HG02571 (cell line): ENCODE results near the gene B4GALT5.
A peak's percentile ranks its signal among the peaks of the same experiment; 100 is the strongest.
"Not testable (repeated sequence)": the region's sequence is repeated elsewhere in the genome, so short reads cannot be mapped to it uniquely, and the experiment has no call there.

ENCODE experiments used
- ATAC-seq: cut with Tn5 transposase; IDR thresholded peaks from one replicate; pipeline ENCODE4 v1.9.1; 2021; ENCODE audit warnings: mild to moderate bottlenecking, moderate library complexity; ENCODE audit not compliant: unreplicated experiment

Gene B4GALT5

DNA sequence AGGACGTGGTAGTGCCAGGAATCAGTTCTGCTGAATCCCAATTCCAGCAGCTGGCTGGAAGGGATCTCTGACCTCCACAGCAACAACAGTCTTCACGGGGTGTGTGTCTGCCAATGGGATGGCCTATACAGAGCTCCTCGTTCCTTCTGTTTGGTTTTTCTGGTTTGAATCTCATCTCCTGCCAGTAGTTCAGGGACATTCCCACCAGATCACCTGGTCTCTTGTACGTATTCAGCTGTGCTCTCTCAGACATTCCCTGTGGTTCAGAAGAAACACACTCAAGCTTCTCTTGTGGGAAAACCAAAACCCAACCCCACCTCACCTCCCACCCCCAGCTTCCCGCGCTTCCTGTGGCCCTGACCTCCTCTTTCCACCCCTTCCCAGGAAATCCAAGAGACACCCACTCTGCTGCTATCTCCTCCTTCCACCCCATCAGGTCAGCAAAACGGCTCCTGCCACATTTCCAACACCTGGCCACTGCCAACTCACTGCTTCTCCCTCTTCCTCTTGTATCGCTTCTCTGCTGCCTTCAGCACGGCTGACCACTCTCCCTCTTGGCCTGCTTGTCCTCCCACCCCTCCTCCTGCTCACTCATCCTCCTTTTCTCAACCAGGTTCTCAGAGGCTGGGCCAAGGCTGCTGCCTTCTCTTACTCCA lies 82.5 kb downstream of the B4GALT5 start:
- peak; percentile 29 for ATAC-seq

DNA sequence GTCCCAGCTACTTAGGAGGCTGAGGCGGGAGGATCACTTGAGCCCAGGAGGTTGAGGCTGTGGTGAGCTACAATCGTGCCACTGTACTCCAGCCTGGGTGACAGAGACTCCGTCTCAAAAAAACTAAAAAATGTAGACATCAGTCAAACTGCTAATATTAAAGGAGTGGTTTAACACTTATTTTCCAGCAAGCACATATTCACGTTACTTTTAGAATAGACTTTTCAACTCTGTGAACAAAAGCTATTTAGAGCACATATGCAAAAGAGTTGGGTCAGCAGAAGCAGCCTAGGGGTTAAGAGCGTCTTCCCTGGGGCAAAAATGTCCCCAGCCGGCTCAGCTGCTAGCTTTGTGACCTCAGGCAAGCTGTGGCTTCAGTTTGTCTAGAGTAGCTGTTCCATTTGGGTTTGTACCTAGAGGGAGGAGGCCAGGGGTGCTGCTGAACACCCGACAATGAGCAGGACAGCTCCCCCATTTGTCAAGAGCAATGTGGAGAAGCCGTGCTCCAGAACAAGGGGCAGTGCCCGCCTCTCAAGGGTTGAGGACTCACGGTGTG lies 83.2 kb downstream of the B4GALT5 start:
- ATAC-seq = peak; percentile 79

DNA sequence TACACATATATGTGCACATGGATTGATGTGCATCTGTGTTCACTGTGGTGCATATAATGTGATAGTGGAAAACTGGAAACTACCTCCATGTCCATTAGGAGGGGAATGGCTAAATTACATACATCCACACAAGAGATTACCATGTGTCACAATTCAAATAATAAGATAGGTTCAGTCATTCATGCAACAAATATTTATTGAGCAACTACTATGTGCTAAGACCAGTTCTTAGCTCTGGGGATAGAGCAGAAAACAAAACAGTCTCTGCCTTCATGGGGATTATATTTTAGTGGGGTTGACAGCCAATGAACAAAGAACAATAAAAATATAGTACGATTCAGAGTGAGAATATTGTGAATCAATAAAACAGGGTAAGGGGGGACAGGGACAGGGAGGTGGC lies 84.1 kb downstream of the B4GALT5 start:
- no peak for ATAC-seq

DNA sequence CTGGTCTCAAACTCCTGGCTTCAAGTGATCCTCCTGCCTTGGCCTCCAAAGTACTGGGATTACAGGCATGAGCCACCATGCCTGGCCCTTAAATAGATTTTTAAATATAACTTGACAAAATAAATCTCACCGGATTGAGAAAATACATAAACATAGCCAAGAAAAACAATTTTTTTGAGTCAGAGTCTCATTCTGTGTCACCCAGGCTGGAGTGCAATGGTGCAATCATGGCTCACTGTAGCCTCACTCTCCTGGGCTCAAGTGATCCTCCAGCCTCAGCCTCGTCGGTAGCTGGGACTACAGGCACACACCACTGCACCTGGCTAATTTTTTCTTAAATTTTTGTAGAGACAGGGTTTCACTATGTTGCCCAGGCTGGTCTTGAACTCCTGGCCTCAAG lies 85.4 kb downstream of the B4GALT5 start:
- not testable (repeated sequence) for ATAC-seq

DNA sequence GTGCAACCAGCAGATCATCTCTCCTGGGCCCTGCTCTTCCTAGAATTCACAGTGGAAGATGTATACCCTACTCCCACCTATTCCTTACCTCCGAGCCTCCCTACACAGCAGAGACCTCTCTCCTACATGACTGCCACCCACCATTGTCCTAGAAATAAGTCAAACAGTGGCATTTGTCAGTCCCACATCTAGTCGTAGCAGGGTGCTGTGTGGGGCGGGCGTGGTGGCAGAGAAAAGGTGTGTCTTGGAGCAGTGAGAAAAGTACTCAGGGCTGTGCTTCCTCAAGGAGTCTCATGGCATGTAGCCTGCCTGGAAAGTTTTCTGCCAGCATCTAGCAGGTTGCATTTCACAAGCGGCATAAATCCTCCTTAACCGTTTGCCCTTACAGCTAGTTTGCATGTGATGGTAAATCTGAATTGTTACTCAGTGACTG lies 86.3 kb downstream of the B4GALT5 start:
- no peak for ATAC-seq

DNA sequence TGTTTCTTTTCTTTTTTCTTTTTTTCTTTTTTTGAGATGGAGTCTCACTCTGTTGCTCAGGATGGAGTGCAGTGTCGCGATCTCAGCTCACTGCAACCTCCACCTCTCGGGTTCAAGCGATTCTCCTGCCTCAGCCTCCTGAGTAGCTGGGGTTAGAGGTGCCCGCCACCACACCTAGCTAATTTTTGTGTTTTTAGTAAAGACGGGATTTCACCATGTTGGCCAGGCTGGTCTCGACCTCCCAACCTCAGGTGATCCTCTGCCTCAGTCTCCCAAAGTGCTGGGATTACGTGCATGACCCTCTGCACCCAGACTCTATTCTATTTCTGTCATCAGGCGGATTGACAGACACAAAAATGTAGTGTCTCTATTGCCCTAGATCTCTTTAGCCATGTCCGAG lies 88.7 kb downstream of the B4GALT5 start:
- not testable (repeated sequence) for ATAC-seq

DNA sequence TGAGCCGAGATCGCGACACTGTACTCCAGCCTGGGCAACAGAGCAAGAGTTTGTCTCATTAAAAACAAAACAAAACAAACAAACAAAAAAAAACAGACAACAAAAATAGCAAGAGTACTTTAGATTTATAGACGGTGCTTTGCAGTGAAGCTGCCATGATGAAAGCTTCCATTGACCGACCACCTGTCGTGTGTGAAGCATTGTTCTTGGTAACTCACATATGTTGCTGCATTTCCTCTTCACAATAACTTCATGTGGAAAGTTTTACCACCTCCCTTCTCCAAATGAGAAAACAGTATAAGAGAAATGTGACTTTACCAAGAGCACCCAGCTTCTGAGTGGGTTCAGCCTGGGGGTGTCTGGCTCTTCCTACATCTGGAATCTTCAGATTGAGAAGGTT lies 89.4 kb downstream of the B4GALT5 start:
- no peak for ATAC-seq

DNA sequence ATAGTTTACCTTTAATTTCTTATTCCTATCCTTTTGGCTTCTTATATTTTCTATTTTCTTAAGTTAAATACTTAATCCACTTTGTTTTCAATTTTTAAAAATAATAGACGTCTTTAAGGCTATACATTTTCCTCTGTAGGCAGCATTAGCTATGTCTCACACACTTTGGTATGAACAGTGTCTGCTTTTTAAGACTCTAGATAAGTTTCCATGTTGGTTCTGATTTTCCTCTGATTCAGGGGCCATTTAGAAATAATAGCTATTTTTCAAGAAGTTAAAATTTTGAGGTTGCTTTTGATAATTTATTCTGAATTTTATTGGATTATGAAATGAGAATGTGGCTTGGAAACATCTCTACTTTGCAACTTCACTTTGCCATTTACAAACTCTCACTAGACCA lies 91.4 kb downstream of the B4GALT5 start:
- ATAC-seq = no peak

DNA sequence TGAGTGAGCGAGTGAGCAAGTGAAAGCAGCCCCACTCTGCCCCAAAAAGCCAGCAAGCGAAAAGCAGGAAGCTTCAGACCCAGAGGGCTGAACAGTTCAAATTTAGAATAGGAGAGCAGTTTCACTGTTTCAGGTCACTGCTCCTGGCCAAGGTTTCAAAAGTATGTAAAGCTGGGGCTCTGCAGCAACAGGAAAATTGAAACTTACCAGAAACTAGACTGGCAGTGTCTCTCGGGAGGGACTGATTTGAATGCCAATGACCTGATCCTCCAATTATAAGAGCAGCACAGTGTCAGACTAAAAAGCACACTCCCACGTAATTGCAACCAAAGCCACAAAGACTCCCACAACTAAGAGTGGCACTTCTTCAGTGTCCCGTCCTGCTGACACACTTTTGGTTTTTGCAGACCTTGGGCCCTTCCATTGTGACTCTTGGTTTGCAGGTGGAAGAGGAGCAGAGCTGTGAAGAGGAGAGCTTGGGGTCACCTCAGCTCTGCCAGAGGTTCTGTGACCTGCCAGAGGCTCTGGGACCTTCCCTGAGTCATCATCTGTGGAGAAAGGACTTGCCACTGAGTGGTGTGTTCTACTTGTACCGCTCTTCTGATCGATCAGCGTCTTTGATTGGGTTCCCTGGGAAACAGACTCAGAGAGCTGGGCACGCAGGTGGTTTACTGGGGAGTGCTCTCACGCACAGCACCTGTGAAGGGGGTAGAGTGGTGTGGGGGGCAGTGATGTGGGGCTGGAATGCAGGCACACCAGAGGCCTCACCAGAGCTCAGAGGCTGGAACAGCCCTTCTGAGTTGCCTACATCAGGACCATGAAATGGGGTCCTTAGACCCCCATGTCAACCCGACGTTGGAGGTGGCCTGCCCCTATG lies 93.1 kb downstream of the B4GALT5 start:
- peak; percentile 87 for ATAC-seq

DNA sequence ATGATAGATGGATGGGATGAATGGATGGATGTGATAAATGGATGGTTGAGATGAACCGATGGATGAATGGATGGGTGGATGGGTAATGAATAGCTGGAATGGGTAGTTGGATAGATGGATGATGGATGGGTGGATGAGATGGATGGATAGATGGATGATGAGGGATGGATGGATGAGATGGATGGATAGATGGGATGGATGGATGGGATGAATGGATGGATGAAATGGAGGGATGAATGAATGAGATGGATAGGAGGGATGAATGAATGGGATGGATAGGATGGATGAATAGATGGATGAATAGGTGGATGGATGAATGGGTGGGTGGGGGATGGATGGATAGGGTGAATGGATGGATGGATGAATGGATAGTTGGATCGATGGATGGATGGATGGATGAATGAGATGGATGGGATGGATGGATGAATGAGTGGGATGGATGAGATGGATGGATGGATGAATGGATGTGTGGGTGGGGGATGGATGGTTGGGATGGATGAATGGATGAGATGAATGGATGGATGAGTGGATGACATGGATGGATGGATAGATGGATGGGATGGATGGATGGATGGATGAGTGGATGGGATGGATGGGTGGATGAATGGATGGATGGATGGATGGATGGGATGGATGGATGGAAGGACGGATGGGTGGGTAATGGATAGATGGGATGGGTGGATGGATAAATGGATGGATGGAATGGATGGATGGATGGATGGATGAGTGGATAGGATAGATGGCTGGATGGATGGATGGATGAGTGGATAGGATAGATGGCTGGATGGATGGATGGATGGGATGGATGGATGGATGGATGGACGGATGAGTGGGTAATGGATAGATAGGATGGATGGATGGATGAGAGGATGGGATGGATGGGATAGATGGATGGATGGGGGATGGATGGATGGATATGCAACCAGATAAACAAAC lies 94.3 kb downstream of the B4GALT5 start:
- no peak for ATAC-seq

DNA sequence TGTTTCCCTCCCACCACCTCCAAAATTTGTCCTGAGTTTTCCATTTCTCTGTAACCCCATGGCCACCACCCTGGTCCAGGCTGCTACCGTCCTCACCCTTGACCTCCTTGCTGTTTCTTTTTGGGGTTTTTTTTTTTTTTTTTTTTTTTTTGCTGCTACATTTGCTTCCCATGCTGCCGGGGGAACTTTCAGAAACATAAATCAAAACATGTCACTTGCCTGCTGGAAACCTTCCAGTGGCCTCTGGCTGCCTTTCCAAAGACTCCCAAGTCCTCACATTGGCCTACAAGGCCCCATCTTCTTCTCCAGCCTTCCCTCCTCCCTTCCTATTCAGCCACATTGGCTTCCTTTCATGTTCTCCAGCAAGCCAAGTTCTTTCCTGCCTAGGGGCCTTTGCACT lies 95.4 kb downstream of the B4GALT5 start:
- no peak for ATAC-seq

DNA sequence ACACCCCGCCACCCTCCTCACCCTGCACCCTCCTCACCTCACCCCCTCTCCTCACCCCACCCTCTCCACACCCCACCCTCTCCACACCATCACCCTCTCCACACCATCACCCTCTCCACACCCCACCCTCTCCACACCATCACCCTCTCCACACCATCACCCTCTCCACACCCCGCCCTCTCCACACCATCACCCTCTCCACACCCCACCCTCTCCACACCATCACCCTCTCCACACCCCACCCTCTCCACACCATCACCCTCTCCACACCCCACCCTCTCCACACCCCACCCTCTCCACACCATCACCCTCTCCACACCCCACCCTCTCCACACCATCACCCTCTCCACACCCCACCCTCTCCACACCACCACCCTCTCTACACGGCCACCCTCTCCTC lies 96.3 kb downstream of the B4GALT5 start:
- not testable (repeated sequence) for ATAC-seq

DNA sequence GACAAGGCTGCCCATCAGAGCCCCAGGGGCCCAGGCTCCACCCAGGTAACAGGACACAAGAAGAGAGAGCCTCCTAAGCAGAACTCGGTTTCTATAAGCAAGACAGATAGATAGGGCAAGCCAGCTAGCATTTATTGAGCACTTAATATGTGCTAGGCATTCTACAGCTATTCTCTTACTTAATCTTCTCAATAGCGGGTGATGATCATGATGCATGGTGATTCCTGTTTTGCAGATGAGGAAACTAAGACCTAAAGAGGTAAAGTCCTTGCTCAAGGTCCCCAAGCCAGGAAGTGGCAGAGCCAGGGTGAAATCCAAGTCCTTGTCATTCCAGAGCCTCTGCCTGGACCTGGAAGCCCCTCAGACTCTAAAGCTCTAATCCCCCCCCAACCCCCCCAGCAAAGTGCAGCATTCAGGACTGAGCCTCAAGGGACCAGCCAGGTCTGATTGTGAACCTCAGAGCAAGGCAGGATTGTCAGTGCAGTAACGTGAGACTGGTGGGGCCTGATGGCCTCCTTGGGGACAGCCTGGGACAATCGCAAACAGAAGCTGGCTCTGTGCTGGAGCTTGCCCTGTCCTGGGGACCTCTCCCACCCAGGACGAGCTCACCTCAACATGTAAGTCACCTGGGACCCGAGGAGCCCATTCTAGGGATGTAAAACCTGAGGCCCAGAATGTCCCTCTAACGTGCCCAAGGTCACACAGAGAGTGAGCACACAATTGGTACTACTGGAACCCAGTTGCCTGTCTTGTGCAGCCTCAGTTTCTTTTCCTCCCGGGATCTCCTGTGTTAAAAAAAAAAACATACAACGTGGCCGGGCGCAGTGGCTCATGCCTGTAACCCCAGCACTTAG lies 97.3 kb downstream of the B4GALT5 start:
- no peak for ATAC-seq

DNA sequence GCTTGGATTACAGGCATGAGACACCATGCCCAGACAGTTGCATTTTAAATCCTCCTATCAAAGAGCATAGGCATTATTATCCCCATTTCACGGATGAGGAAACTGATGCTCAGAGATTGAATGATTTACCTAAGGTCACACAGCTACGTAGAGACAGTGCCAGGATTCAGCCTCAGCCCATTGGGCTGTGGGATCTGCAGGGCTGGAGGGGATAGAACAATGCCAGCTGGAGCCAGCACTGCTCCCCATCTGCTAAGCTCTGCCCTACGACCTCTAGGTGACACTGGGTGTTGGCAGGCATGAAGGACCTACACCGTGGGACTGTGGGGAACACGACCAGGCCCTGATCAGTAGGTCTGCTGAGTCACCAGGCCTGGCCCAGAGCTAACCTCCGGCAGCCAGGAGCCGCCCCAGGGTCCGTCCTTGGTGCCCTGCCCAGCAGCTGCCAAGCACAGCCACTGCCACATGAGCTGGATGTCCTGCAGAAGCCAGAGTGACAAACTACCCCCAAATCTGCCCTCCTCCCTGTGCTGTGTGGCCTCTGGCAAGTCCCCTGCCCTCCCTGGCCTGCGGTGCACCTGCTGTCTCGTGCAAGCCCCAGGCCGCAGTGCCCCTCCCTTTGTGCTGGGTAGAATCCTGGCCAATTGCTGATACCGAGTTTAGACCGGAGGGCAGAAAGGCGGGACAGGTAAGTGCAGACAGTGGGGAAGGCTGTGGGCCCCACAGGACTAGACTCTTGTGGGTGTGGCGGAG lies 98.1 kb downstream of the B4GALT5 start:
- no peak for ATAC-seq

DNA sequence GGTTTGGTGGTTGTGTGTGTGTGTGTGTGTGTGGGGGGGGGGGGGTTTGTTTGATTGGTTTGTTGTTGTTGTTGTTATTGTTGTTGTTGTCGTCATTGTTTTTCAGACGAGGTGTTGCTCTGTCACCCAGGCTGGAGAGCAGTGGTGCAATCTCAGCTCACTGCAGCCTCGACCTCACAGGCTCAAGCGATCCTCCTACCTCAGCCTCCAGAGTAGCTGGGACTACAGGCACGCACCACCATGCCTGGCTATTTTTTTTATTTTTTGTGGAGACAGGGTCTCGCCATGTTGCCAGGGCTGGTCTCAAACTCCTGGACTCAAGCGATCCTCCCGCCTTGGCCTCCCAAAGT lies 98.7 kb downstream of the B4GALT5 start:
- ATAC-seq = not testable (repeated sequence)

DNA sequence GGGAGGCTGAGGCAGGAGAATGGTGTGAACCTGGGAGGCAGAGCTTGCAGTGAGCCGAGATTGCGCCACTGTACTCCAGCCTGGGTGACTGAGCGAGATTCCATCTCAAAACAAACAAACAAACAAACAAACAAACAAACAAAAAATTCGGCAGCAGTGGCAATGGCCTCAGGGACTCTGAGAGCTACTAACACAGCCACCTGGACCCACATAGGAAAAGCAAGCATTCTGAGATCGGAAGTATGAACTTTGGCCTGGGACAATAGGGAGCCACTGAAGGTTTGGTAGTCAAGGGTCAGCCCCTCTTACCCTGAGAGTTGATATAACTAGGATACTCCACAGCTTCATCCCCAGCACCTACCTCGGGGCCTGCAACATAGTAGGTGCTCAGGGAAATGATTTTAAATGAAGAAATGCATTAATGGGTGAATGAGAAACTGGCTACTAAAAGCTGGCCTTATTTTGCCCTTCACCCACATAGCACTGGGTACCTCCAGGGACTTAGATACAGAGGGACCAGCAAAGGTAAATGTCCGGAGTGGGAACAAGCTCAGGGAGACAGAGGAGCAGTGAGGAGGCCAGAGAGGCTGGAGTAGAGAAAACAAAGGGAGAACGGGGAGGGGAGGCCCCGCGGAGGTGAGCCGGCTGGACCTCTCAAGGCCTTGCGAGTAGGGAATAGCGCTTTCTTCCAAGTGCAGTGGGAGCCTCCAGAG lies 99.2 kb downstream of the B4GALT5 start:
- no peak for ATAC-seq

DNA sequence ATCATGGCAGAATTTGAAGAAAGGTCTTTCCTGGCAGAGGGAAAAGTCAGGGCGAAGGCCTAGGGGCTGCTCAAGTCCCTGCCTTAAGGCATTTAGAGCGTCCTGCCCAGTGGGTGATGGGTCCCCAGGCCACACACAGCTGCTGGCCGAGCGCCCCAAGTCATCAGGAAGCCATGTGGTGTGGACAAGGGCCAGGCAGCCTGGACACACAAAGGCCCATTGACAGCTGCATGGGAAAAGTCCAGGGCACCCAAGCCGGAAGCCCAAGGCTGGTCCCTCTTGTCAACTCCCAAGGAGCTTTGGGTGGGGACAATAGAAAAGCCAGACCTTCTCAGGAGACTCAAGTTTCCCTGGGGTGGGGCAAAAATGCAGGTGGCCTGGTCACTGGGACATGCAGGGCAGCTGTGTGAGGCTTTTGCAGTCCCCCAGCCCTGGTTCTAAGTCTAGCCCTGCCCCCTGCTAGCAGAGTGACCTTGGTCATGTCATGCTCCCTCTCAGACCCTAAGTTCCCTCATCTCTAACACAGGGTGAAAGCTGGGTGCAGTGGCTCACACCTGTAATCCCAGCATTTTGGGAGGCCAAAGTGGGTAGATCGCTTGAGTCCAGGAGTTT lies 101.4 kb downstream of the B4GALT5 start:
- no peak for ATAC-seq

DNA sequence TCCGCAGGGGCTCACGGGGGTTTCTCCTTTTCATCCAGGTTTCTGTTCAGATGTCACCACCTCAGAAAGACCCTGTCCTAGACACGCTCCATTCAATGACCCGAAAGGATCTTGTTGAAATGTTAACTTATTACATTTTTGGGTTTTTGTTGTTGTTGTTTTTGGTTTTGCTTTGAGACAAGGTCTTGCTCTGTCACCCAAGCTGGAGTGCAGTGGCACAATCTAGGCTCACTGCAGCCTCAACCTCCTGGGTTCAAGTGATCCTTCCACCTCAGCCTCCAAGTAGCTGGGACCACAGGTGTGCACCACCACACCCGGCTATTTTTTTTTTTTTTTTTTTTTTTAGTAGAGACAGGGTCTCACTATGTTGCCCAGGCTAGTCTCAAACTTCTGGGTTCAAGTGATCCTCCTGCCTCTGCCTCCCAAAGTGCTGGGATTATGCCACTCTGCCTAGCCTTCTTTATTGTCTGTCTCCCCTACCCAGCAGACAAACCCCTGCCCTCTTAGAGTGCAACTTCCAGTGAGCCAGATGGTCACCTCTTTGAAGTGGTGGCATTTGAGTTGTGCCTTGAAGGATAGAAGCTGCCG lies 102.0 kb downstream of the B4GALT5 start:
- not testable (repeated sequence) for ATAC-seq
